ENCODE results near the gene DNAJC5.

DNAJC5 gene

DNA sequence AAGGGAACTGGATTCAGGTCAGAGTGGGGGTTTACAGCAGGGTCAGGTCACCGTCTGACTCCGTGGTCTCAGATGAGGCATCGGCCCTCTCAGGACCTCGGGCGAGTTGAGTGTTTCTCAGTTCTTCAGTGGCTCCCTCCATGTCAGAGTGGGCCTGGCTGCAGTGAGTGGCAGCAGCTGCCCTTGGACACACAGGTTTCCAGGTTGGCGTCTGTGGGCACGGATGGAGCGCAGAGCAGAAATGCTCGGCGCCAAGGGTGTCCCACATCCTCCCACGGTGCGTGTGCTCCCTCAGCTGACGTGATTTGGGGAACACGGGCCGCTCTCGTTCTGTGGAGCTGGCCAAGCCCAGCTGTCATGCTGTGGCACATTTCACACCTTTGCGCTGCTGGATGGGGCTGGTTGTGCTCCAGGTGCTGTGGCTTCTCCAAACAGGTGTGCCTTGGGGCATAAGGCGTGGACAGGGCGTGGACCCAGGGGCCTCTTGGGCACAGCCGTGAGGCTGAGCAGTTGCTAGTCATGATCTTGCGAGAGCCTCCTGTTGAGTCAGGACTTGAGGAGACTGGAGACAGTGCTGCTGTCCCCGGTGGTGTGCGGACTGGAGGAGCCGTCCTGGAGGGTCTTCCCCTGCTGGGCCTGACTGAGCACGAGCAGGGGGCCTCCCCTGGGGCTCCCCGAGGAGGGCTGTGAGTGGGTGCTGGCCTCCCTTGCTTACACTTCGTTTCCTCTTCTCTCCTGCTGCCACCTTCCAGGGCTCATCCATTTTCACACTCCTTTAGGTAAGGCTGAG lies 9.5 kb upstream of the DNAJC5 start:
- no peak for DNase-seq

DNA sequence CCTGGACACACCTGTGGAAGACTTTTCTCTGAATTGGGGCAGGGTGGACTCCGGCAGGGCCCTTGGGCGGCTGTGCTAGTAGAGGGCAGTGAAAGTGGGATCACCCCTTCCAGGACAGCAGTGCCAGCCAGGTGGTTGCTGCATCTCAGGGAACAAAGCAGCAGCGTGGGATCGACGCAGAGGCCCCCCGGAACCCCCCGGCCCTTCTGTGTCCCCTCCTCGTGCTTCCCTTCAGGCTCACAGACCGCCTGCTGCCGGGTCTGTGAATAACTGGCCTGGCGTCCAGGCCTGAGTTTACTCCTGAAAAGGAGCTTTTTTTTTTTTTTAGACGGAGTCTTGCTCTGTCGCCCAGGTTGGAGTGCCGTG lies 8.9 kb upstream of the DNAJC5 start:
- no peak for DNase-seq

DNA sequence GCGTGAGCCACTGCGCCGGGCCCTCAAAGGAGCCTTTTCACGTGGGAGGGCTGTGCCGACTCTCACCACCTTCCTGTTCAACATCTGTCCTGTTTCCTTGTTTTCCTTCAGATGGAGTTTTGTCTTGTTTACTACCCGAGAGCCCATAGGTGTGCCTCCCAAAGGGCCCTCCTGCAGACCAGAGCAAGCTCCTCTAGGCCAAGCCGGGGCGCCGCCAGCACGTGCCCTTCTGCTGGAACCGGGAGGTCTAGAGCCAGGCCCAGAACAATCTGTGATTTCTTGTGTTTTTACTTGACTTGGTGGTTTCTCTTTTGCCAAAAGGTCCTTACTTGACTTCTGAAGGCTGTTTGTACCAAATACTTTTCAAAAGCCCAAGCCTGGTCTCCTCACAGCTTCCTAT lies 8.0 kb upstream of the DNAJC5 start:
- no peak for DNase-seq

DNA sequence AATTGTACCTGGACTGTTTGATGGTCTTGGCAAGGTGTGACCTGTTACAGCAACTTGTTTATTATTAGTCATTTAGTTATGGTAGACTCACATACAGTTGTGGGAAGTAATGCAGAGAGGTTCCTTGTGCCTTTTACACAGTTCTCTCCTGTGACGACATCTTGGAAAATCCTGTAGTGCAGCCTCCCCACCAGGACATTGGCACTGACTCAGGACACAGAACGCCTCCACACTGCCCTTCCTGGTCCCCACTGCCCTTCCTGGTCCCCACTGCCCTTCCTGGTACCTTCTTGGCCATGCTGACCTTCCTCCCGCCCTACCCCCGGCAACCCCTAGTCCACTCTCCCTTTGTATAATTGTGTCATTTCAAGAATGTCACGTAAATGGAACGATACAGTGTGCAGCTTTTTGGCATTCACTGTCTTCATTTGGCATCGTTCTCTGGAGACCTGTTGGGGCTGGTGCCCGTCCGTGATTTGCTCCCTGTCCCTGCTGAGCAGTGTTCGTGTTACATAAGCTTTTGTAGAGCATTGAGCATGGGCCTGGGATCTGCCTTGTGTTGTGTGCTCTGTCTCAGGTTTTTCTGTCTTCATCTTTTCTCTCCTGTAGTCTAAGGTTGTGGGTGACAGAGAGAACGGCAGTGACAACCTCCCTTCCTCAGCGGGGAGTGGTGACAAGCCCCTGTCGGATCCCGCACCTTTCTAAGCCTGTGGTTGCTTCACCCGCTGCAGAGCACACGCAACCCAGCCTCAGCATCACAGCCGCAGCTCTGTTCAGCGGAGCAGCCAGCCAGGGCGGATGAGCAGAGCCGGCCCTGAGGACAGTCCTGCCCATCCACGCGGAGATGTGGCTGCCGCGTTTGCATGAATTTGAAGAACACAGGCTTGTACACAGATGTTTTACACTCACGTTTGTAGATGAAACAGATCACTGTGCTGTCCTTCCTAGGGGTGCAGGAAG lies 5.4 kb upstream of the DNAJC5 start:
- no peak for DNase-seq

DNA sequence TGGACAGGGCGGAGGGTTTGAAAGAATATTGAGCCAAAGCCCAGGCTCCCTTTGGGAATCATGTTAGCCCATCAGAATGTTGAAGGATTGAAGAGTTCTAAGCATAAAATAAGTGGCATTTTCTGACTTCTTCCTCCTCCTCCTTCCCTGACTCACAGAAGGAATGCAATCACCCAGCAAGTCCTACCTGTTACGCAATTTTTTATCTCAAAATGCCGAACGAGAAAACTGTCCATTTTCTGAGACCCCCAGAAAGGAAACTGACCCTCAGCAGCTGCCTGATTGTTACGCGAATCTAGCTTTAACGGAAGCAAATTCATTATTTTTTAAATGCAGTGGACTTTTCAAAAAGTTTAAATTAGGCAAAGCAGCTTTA lies 4.7 kb upstream of the DNAJC5 start:
- DNase-seq: no peak

DNA sequence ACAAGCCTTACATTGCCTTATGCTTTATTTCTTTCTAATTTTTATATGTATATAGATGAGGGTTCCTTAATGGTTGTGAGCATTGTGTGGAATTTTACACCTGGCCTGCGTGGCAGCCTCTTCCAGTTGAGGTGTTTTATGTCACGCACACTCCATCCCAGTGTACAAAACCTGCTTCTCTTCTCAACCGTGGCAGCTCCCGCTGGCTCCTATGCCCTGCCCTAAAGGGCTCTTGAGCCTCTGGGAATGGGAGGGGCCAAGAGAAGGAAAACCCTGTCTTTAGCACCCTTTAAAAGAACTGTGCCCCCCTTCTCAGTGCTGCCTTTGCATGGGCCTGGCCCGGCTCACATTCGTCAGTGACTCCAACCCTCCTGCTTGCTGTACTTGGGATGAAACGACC lies 4.3 kb upstream of the DNAJC5 start:
- DNase-seq: no peak

DNA sequence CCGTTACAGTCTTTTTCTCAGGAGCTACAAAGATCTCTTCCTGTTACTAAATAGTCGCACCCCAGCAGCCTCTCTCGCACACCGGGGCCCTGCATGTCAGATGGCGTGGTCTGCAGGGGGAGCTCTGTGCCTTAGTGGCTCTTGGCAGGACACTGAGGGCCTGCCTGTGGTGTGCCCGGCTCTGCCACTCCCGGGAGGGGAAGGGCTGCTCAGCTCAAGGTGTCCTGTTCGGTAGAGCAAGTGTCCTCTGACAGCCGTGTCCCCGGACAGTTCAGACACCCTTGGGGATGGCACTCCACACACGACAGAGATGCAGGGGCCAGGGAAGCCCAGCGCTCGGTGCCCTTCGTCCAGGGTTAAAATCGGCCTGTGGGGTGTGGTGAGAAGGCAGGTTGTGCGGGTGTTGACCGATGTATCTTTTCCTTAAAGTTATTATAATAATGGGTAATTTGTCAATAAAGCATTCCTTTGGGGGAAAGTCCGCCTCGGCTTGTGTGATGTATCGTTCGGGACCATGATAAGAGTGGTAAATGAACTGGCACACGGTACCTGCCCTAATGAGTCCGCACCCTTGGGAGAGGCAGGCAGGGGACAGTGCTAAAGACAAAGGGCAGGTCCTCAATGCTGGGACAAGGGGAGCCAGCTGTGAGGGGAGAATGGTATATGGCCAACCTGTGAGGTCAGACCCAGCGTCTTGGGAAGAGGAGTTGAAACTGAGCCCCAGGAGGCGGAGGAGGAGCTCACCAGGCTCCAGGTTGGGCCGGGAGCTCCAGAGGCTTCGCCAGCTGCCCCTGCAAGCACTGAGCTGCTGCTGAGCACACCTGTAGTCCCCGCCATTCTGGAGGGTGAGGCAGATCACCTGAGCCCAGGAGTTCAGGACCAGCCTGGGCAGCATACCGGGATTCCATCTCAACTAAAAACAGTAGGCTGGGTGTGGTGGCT lies 3.6 kb upstream of the DNAJC5 start:
- no peak for DNase-seq

DNA sequence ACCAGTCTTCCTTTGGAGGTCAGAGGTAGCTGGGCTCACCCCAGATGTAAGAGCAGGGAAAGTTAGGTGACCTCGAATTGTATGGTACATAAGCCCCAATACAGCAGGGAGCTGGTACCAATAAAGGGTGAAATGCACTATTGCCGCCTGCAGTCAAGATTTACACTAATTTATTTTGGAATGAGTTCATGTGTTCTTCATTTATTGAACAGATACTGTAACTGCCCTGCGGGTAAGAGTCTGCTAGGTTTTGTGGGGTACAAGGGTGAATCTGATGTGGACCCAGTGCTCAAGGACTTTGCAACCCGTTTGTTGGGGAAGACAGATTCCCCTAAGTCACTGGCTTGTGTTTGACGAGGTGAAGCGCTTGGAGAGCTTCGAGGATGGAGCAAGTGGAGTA lies 2.5 kb upstream of the DNAJC5 start:
- DNase-seq: no peak

DNA sequence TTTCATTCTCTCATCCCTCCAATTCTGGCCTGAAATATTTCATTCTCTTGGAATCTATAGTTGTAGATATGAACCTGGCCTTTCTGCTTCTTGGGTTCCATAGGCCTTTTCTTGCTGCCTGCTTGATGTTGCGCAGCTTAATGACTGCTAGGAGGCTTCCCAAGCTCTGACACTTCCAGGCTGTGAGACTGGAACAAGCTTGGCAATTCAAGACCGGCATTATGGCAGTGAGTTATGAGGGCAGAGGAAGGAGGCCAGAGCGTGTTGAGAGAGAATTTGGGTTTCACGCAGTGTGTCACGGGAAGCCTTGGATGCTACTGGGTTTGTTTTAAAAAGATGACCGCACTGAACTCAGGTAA lies 948 bp upstream of the DNAJC5 start:
- DNase-seq: peak; percentile 11

DNA sequence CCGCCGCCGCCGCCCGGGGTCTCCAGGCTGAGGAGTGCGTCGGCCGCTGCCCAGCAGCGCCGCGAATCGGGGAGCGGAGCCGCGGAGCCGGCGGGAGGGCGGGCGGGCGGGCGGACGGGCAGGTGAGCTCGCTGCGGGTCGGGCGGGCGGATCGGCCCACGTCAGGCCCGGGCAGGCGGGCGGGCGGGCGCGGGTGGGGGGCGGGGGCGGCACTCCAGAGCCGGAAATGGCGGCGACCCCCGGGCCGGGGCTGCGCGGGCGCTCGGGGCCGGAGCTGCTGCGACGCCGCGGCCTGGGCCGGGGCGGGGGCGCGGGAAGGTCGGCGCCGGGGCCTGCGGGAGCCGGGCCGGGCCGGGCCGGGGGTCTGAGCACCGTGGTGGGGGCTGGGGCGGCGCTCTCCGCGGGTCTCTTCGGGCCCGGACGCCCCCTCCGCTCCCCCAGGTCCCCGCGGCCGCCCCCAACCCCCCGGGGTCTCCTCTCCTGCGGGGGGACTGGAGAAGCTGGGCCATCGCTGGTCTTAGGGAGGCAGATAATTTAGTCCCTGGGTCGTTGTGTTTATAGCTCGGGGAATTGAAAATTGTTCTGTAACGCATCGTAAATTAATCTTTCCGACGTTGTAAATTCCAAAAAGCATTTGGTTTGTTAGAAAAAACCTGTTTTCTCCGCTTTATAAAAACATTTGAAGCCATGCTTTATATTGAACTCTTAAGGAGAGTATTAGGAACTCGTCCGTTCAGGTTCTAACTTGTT lies 451 bp downstream of the DNAJC5 start:
- no peak for DNase-seq

DNA sequence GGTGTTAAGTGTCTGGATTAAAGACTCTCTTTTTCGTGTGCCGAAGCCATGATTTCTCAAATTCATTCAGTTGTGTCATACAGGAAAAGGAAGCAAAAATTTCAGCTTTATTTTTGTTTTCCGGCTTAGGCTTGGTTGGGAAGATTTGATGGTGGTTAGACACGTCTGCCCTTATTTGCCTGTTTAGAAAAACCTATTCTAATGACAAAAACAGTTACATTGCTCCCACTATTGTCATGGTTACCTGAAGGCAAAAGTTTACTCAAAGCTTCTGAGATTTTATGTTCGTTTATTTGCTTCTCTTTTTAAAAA lies 982 bp downstream of the DNAJC5 start:
- no peak for DNase-seq

DNA sequence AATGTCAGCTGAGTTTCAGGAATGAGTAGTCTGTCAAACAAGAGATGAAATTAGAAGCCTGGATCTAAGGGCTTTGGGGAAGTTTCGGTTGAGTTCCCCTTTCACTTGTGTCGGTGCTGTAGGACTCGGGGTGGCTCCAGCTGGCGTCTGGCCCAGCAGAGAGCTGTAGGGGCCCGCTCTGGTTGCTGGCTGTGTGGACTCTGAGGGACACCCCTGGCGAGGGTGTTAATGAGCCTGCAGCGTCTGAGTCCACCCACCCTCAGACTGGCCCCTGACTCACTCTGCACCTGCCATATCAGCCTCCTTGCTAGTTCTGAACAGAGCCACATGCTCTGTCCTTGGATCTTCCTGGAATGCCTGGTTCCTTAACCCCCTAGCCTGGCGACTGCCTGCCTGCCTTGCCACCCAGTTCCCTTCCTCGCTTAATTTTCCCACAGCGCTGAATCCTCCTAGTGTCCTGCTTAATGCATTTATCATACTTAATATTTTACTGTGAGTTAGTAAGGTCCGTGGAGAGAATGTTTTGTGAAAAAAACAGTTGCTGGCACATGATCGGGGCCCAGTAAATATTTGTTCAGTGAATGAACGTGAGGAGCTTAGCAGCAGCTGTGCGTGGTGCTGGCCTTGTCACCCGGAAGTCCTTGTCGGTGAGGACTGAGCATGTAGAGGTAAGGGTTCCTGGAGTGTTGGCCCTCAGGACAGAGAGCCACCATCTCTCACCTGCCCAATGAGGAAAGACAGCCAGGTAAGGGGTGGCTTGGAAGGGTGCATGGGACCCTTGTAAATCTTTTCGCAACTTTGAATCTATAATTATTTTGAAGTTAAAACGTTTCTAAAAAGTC lies 1.6 kb downstream of the DNAJC5 start:
- DNase-seq: peak; percentile 39

DNA sequence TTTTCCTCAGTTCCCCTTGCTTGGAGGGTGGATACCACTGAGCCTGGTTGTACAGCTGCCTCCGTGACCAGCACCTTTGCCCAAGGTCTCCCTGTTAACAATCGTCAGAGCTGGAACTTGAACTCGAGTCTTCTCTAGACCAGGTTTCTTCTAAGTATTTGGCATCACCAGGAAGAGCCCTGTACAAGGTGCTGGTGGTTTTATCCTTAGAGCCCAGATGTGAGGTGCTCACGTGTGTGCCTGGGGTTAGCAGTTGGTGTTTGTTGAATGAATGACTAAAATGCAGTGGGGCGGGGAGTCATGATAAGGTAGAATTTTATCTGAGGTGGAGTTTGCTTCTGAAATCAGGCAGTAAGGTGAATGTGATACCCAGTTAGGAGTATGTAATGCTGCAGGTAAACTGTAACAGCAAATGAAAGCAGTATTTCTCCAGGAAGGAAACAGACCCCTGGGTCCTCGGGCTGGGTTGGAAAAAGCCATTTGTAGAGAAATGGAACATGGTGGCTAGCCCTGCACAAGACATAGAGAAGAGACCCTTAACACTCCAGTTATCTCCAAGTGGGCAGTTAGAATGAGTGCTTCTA lies 3.1 kb downstream of the DNAJC5 start:
- DNase-seq: no peak

DNA sequence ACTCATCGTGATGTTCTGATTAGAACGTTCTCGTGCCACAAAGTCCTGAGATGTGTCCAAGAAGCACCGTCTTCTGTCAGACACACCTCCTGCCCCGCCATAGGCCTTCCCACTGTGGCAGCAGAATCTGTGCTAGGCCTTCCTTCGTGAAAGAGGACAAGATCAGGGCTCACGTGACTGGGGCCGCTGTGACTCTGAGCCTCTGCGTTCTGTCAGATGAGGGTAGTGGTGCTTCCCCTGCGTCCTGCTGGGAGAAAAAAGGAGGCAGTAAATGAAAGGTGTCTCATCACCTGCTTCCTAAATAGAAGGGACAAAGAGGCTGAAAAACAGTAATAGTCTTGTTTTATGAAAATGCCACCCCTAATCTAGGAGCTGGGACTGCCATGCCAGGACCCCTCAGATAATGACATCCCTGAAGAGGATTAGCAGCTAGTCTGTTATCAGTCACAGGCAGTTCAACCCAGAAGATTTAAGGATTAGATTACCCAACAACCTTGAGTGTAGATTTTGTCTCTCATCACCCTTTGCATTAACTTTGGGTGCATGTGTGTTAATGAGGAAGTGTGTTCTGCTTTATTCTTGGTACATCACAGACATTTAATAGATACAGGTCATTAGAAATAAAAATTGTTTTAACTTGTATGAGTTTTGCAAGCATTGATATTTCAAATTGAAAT lies 4.1 kb downstream of the DNAJC5 start:
- no peak for DNase-seq

DNA sequence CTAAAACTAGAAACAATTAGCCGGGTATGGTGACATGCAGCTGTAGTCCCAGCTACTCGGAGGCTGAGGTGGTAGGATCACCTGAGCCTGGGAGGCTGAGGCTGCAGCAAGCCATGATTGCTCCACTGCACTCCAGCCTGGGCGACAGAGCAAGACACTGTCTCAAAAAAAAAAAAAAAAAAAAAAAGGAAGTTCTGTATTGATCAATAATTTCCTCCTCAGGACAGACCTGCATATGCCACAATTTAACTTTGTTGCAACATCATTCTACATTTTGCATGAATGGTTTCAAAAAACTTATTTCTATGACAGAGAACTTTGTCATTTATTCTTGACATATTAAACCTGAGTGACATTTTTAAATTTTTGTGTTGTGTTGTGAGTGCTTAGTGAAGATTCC lies 5.5 kb downstream of the DNAJC5 start:
- DNase-seq: no peak

DNA sequence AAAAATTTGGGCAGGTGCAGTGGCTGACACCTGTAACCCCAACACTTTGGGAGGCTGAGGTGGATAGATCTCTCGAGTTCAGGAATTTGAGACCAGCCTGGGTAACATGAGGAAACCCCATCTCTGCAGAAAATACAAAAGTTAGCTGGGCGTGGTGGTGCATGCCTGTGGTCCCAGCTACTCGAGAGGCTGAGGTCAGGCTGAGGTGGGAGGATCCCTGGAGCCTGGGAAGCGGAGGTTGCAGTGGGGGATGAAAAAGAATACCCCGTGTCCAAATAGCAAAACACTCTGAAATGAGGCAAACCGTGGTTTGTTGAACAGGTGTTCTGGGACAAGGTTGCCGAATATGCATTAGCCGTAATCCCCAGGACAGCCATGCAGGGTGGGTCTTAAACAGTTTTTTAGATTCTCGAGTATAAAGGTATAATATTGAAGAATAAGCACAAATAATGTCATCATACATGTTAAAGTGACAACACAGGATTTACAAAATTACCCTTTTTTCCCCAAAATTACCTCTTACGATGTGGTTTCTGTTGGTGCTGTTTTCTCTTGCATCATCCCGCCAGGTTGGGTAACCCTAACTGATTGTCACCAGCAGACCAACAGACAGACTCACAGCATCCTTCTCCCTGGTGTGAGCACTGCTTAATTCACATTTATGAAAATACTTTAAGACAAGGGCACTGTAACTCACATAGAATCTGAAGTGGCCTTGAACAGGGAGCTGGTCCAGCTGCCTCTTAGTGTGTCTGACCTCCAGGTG lies 9.1 kb downstream of the DNAJC5 start:
- no peak for DNase-seq

DNA sequence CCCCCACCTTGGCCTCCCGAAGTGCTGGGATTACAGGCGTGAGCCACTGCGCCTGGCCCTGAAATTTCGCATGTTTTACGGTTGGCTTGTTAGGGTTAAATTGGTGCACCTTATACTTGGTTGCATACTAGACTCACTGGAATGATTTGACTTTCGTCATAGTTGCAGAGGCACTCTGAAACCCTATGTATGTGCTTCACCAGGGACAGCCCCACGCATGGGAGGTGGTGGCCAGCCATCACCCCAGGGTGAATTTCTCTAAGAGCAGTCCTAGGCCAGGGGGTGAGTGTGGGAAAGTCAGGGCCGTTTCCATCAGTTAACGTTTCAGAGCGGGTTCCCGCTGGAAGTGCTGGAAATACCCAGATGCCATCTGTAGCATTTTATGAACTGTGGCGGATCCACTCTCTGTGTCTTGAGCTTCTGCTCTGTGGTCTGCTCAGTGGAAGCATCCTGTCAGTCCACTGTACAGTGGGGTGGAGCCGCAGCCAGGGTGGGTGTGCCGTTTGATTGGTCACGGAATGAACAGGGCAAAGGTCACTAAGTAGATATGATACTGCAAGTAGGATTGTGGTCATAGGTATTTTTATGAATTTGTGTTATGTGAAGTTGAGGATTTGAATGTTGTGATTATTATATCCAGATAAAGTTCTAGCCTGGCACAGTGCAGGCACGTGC lies 13.2 kb downstream of the DNAJC5 start:
- DNase-seq: no peak

DNA sequence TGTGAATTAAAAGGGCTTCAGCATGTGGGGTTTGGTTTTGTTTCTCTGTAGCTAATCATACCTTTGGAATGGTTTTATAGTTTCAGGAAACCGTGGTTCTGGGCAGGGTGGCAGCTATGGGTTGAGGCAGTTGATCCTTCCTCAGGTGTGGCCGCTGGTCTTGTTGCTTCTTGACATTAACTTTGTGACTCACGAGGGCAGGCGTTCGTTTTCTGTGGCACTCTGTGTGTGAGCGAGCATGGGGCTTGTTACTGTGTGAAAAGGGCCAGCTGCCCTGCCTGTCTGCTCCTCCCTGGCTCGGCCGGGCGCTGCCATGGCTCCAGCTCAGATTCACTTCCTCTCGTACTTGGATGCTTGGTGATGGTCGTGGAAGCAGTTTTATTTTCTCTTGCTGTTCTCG lies 16.2 kb downstream of the DNAJC5 start:
- no peak for DNase-seq

DNA sequence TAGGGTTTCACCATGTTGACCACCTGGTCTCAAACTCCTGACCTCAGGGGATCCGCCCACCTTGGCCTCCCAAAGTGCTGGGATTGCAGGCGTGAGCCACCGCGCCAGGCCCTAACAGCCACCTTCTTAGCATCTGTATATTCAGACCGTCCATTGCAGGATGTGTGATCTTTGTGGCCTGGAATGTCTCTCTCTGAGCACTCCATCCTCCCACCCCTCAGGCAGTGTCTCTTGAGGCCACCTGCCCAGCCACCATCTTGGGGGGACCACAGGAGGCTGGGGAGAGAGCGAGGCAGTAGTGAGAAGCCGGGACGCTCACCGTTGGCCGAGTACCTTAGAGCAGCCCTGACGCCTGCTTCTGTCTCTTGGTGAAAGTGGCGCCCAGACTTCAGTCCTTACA lies 18.8 kb downstream of the DNAJC5 start:
- DNase-seq: no peak

Measured in HCEC 1CT (cell line).